Frontal cortex (tissue), 4 donors: ENCODE results near the gene PRDX3. TPM values are rescaled to one million over a fixed set of nuclear protein-coding genes. Genes with fewer than 3 reads are reported as not detected.
"Not testable (repeated sequence)": the region's sequence is repeated elsewhere in the genome, so short reads cannot be mapped to it uniquely, and the experiment has no call there.

ENCODE experiments used
- DNase-seq, 2 donors: peaks; one replicate each; pipeline ENCODE4 v3.0.0; 2012; ENCODE audit warnings: low spot score in 2 of 2
- FAIRE-seq: peaks from 2 replicates; lab custom pipeline; 2012; peaks lifted over from hg19 to GRCh38; lab: Jason Lieb, UNC
- total RNA-seq: library from RNA; depleted of rRNA; stranded (reverse); fragments of >200 nt; gene quantifications from one replicate; pipeline ENCODE4 v1.2.3, GENCODE V29; 2014
- donor health status: control.
- donor health status: control.
- donor health status: control.

The PRDX3 gene
- total RNA-seq, 1 donor from 2014 or later: 113 TPM

- FAIRE-seq (no peak), DNase-seq (peak in 1 of 2 donors; percentile 39)
Observed at GRCh38 chr10:119207713-119208552, 29.3 kb upstream of the PRDX3 start.

- FAIRE-seq: no peak
Observed at GRCh38 chr10:119207366-119207666, 28.7 kb upstream of the PRDX3 start, which contains the start of gene GRK5. GRK5 (plus strand) TSS chr10:119207571; CDS start chr10:119207918, 347 bp downstream.

GRCh38 chr10:119206603-119207365, 28.2 kb upstream of the PRDX3 start:
- no peak for FAIRE-seq
- peak; percentile 81 to 88 for DNase-seq

More at GRCh38 chr10:119207366-119207666, 28.7 kb upstream of the PRDX3 start, which contains the start of gene GRK5:
- peak; percentile 93 to 97 for DNase-seq

GRCh38 chr10:119205894-119206602, 27.4 kb upstream of the PRDX3 start:
- FAIRE-seq: no peak

GRCh38 chr10:119203006-119203405, 24.4 kb upstream of the PRDX3 start:
- FAIRE-seq (no peak), DNase-seq (no peak)

More at GRCh38 chr10:119205894-119206602, 27.4 kb upstream of the PRDX3 start:
- peak; percentile 33 to 50 for DNase-seq

- DNase-seq (no peak), FAIRE-seq (no peak)
Observed at GRCh38 chr10:119201233-119201632, 22.6 kb upstream of the PRDX3 start.

GRCh38 chr10:119199231-119199992, 20.8 kb upstream of the PRDX3 start:
- DNase-seq (peak; percentile 70 to 78), FAIRE-seq (no peak)

- DNase-seq (no peak), FAIRE-seq (no peak)
Observed at GRCh38 chr10:119198438-119198837, 19.8 kb upstream of the PRDX3 start.

GRCh38 chr10:119197921-119198320, 19.3 kb upstream of the PRDX3 start:
- DNase-seq: no peak
- no peak for FAIRE-seq

- FAIRE-seq: no peak
- no peak for DNase-seq
Observed at GRCh38 chr10:119191881-119192280, 13.3 kb upstream of the PRDX3 start.

GRCh38 chr10:119190954-119191785, 12.6 kb upstream of the PRDX3 start:
- no peak for FAIRE-seq
- no peak for DNase-seq

- FAIRE-seq (no peak), DNase-seq (no peak)
Observed at GRCh38 chr10:119190353-119190752, 11.7 kb upstream of the PRDX3 start.

GRCh38 chr10:119189811-119190282, 11.2 kb upstream of the PRDX3 start:
- peak; percentile 51 for FAIRE-seq
- peak in 1 of 2 donors; percentile 31 for DNase-seq

GRCh38 chr10:119183664-119184412, 5.2 kb upstream of the PRDX3 start:
- FAIRE-seq: no peak
- DNase-seq: no peak

- not testable (repeated sequence) for FAIRE-seq, DNase-seq
Observed at GRCh38 chr10:119180850-119181400, 2.3 kb upstream of the PRDX3 start.

GRCh38 chr10:119177708-119178371, 772 bp downstream of the PRDX3 start:
- DNase-seq (no peak), FAIRE-seq (no peak)

- no peak for DNase-seq
- FAIRE-seq: no peak
Observed at GRCh38 chr10:119176166-119176565, 2.4 kb downstream of the PRDX3 start.
